ENCODE data around the gene AFM. TPM values are rescaled to one million over a fixed set of nuclear protein-coding genes. Genes with fewer than 3 reads are reported as not detected.

Gene AFM
- total and polyA plus RNA-seq, 2 of the 8 experiments (the other 6 are each of a cell fraction or from before 2014, with no cell fraction given): not detected

DNA sequence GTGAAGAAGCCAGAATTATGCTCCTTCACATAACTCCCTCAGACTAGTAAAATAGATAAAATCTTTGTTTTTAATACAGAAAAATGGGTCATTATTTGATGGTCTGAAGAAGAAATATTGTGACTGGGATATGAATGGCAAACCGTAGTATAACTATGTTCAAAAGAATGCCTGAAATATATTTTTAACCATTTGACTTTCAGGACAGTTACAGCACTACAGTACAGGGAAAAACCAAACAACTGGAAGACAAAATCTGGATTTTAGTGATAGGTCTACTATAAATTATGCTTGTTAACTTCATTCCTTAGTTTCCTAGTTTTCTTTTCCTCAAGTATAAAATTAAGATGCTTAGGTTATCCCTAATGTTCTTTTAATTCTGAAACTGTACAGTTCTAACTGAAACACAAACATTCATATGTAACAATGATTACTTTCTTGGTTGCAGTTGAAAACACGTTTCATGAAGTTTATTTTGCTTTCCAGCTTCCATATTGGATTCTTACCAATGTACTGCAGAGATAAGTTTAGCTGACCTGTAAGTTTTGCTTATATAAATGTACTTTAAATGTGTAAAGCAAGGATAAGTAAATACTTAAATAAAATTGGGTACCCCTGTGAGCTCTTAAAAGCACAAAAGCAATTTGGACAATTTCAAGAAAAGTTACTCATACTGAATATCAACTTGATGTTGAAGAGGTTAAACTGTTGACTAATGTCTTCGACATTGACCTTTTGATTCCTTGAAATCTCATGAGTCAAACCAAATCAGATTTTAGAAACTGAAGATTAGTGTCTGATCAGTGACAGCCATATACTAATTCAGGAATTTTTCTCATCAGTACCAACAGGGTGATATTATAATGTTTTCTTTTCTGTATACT, 44.6 kb upstream of the AFM start (continued):
- TF ChIP-seq, protein P1, sequence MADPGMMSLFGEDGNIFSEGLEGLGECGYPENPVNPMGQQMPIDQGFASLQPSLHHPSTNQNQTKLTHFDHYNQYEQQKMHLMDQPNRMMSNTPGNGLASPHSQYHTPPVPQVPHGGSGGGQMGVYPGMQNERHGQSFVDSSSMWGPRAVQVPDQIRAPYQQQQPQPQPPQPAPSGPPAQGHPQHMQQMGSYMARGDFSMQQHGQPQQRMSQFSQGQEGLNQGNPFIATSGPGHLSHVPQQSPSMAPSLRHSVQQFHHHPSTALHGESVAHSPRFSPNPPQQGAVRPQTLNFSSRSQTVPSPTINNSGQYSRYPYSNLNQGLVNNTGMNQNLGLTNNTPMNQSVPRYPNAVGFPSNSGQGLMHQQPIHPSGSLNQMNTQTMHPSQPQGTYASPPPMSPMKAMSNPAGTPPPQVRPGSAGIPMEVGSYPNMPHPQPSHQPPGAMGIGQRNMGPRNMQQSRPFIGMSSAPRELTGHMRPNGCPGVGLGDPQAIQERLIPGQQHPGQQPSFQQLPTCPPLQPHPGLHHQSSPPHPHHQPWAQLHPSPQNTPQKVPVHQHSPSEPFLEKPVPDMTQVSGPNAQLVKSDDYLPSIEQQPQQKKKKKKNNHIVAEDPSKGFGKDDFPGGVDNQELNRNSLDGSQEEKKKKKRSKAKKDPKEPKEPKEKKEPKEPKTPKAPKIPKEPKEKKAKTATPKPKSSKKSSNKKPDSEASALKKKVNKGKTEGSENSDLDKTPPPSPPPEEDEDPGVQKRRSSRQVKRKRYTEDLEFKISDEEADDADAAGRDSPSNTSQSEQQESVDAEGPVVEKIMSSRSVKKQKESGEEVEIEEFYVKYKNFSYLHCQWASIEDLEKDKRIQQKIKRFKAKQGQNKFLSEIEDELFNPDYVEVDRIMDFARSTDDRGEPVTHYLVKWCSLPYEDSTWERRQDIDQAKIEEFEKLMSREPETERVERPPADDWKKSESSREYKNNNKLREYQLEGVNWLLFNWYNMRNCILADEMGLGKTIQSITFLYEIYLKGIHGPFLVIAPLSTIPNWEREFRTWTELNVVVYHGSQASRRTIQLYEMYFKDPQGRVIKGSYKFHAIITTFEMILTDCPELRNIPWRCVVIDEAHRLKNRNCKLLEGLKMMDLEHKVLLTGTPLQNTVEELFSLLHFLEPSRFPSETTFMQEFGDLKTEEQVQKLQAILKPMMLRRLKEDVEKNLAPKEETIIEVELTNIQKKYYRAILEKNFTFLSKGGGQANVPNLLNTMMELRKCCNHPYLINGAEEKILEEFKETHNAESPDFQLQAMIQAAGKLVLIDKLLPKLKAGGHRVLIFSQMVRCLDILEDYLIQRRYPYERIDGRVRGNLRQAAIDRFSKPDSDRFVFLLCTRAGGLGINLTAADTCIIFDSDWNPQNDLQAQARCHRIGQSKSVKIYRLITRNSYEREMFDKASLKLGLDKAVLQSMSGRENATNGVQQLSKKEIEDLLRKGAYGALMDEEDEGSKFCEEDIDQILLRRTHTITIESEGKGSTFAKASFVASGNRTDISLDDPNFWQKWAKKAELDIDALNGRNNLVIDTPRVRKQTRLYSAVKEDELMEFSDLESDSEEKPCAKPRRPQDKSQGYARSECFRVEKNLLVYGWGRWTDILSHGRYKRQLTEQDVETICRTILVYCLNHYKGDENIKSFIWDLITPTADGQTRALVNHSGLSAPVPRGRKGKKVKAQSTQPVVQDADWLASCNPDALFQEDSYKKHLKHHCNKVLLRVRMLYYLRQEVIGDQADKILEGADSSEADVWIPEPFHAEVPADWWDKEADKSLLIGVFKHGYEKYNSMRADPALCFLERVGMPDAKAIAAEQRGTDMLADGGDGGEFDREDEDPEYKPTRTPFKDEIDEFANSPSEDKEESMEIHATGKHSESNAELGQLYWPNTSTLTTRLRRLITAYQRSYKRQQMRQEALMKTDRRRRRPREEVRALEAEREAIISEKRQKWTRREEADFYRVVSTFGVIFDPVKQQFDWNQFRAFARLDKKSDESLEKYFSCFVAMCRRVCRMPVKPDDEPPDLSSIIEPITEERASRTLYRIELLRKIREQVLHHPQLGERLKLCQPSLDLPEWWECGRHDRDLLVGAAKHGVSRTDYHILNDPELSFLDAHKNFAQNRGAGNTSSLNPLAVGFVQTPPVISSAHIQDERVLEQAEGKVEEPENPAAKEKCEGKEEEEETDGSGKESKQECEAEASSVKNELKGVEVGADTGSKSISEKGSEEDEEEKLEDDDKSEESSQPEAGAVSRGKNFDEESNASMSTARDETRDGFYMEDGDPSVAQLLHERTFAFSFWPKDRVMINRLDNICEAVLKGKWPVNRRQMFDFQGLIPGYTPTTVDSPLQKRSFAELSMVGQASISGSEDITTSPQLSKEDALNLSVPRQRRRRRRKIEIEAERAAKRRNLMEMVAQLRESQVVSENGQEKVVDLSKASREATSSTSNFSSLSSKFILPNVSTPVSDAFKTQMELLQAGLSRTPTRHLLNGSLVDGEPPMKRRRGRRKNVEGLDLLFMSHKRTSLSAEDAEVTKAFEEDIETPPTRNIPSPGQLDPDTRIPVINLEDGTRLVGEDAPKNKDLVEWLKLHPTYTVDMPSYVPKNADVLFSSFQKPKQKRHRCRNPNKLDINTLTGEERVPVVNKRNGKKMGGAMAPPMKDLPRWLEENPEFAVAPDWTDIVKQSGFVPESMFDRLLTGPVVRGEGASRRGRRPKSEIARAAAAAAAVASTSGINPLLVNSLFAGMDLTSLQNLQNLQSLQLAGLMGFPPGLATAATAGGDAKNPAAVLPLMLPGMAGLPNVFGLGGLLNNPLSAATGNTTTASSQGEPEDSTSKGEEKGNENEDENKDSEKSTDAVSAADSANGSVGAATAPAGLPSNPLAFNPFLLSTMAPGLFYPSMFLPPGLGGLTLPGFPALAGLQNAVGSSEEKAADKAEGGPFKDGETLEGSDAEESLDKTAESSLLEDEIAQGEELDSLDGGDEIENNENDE (IDR thresholded peaks at IDR 0.05; ENCODE audit: insufficient replicate concordance, low read length): no peak
